K562 (cell line): ENCODE measurements around the gene CDK14. TPM values are rescaled to one million over a fixed set of nuclear protein-coding genes. Genes with fewer than 3 reads are reported as not detected.

Source experiments
- ATAC-seq: fragments of 200-7000 bp; cut with Tn5 transposase; 3 replicates; pipeline ENCODE4 v1.9.1; 2020; ENCODE audit warnings: moderate library complexity
- BruUV-seq: library from RNA; stranded (reverse); fragments of 400-500 nt; replicated peaks from 2 replicates; lab custom pipeline; 2021; lab: Mats Ljungman, UMichigan
- CTCF ChIA-PET: fragments of 300-600 bp; formaldehyde crosslinking; extraction: SDS; loops from one replicate; lab custom pipeline; 2021; ENCODE audit warnings: low intra/inter-chr PET ratio; lab: Yijun Ruan, JAX
- POLR2A ChIA-PET: fragments of 300-600, 350-650 bp; sonication (Branson Sonifier 250); formaldehyde crosslinking; extraction: SDS; loops from one replicate; lab custom pipeline; 2021; ENCODE audit warnings: antibody characterized with exemption, inconsistent platforms; lab: Yijun Ruan, JAX
- DNase-seq, 4 experiments: peaks; one replicate each; pipeline versions ENCODE4 v3.0.0 to v3.0.0-alpha.2; 2011 to 2018; ENCODE audit warnings: low spot score in 3 of 4, mixed read lengths in 3 of 4; ENCODE audit errors: extremely low read depth in 1 of 4
- FAIRE-seq: peaks from 2 replicates; lab custom pipeline; 2011; peaks lifted over from hg19 to GRCh38; lab: Jason Lieb, UNC
- H2AFZ ChIP-seq: 2 replicates; pipeline ENCODE4 v1.6.0; 2011; ENCODE audit warnings: low read depth, low read length, control low read depth, inconsistent platforms
- H3K27ac ChIP-seq: fragments of 200-600 bp; 3 replicates; pipeline ENCODE4 v1.8.0; 2011; ENCODE audit warnings: low read depth, mild to moderate bottlenecking, control low read depth, inconsistent platforms, low read length, moderate library complexity, mixed read lengths; ENCODE audit errors: extremely low read depth
- H3K27me3 ChIP-seq, 2 experiments: fragments of 300-600 bp in 1 of 2; 2 replicates in 1 of 2; 3 replicates in 1 of 2; pipeline versions ENCODE4 v1.6.0 to v1.8.0; 2011; ENCODE audit warnings: inconsistent platforms in 2 of 2, low read length in 2 of 2, mild to moderate bottlenecking in 1 of 2, mixed read lengths in 1 of 2, moderate library complexity in 1 of 2; ENCODE audit not compliant: control insufficient read depth in 2 of 2, insufficient read depth in 2 of 2
- H3K36me3 ChIP-seq: fragments of 300-600 bp; 3 replicates; pipeline ENCODE4 v1.8.0; 2011; ENCODE audit warnings: mild to moderate bottlenecking, low read length, inconsistent platforms; ENCODE audit not compliant: control insufficient read depth, insufficient read depth
- H3K4me1 ChIP-seq, 2 experiments: fragments of 200-600 bp in 1 of 2; replicated peaks in 1 of 2; 2 replicates in 1 of 2; 3 replicates in 1 of 2; pipeline versions ENCODE4 v1.5.1 to v1.8.0; 2011; ENCODE audit warnings: inconsistent platforms in 2 of 2, low read length in 2 of 2, mild to moderate bottlenecking in 1 of 2, mixed read lengths in 1 of 2, moderate library complexity in 1 of 2; ENCODE audit not compliant: control insufficient read depth in 2 of 2, insufficient read depth in 2 of 2
- H3K4me2 ChIP-seq: 2 replicates; pipeline ENCODE4 v1.6.1; 2011; ENCODE audit warnings: low read length, control low read depth, inconsistent platforms, mixed read lengths; ENCODE audit not compliant: insufficient read depth
- H3K4me3 ChIP-seq: fragments of 200-600 bp; sonication (generic), shearing (Covaris generic); 2 replicates; pipeline ENCODE4 v1.5.1; 2016; ENCODE audit warnings: control low read depth, inconsistent platforms
- H3K79me2 ChIP-seq: fragments of 200-600 bp; 3 replicates; pipeline ENCODE4 v1.8.0; 2011; ENCODE audit warnings: low read length, inconsistent platforms; ENCODE audit not compliant: control insufficient read depth, insufficient read depth
- H3K9ac ChIP-seq, 2 experiments: 2 replicates each; pipeline versions ENCODE4 v1.6.0 to v1.6.1; 2011; ENCODE audit warnings: low read depth in 2 of 2, low read length in 2 of 2, control low read depth in 1 of 2, inconsistent platforms in 1 of 2, mild to moderate bottlenecking in 1 of 2, mixed read lengths in 1 of 2; ENCODE audit not compliant: insufficient read depth in 1 of 2
- H3K9me1 ChIP-seq: one replicate; pipeline ENCODE4 v1.6.0; 2011; ENCODE audit warnings: inconsistent platforms, mild to moderate bottlenecking, low read length, moderate library complexity; ENCODE audit not compliant: control insufficient read depth, insufficient read depth
- H3K9me3 ChIP-seq: replicated peaks from 2 replicates; pipeline ENCODE4 v1.5.1; 2011; ENCODE audit warnings: low read depth, low read length, inconsistent platforms; ENCODE audit not compliant: control insufficient read depth, insufficient read depth
- H4K20me1 ChIP-seq: replicated peaks from 2 replicates; pipeline ENCODE4 v1.6.1; 2011; ENCODE audit warnings: low read length, inconsistent platforms, mixed read lengths; ENCODE audit not compliant: control insufficient read depth, insufficient read depth
- CC2D1A ChIP-seq: fragments of 450-650 bp; IDR thresholded peaks from 2 replicates; pipeline ENCODE4 v1.6.1; 2017; ENCODE audit warnings: mild to moderate bottlenecking
- COPS2 ChIP-seq: fragments of 450-650 bp; conservative IDR thresholded peaks from 2 replicates; pipeline ENCODE4 v1.6.1; 2016; ENCODE audit warnings: mild to moderate bottlenecking, moderate library complexity
- HCFC1 ChIP-seq: IDR thresholded peaks from 2 replicates; pipeline ENCODE4 v1.6.1; 2012; ENCODE audit warnings: low read depth, low read length, improper control_type of control experiment
- KAT7 ChIP-seq: sonication (generic); formaldehyde crosslinking; IDR thresholded peaks from 2 replicates; pipeline ENCODE4 v1.8.0; 2022; ENCODE audit warnings: missing genetic modification reagents, mild to moderate bottlenecking, borderline replicate concordance
- PHB2 ChIP-seq: fragments of 450-650 bp; IDR thresholded peaks from 2 replicates; pipeline ENCODE4 v1.6.1; 2017; ENCODE audit warnings: low read depth
- PURB ChIP-seq: sonication (generic); formaldehyde crosslinking; IDR thresholded peaks from 2 replicates; pipeline ENCODE4 v1.9.0; 2021; ENCODE audit warnings: low read depth, mild to moderate bottlenecking, missing genetic modification reagents
- ZNF707 ChIP-seq: fragments of 250-450 bp; sonication (Bioruptor Pico); conservative IDR thresholded peaks from 2 replicates; pipeline ENCODE4 v1.8.0; 2022; ENCODE audit warnings: inconsistent platforms, mild to moderate bottlenecking, moderate library complexity
- WGBS: fragments of 100-300 bp; shearing (Covaris generic); methylation state at CpG from one replicate; pipeline ENCODE4 v1.1.6; 2016; ENCODE audit warnings: low coverage, mixed read lengths; ENCODE audit not compliant: insufficient coverage; ENCODE audit errors: missing lambda C conversion rate; 5-methylcytosine and 5-hydroxymethylcytosine counted together
- in situ Hi-C: fragments of 300-500 bp; cut with MboI; formaldehyde crosslinking; loops from 4 replicates; pipeline ENCODE4 v1.15.0; 2018; ENCODE audit warnings: inconsistent platforms, mixed read lengths
- intact Hi-C: fragments of 100-400 bp; cut with micrococcal nuclease; formaldehyde crosslinking; loops from 2 replicates; pipeline ENCODE4 v1.14.2; 2022
- polyA plus RNA-seq, 8 experiments: library from polyadenylated mRNA; depleted of rRNA in 4 of 8; stranded (reverse) in 5 of 8; unstranded in 3 of 8; fragments of >200 nt; fragmentation: Nextera tagmentation in 2 of 8; fragmentation: Illumina TruSeq in 1 of 8; extraction: Ambion mirVana in 2 of 8; extraction: Trizol in 1 of 8; gene quantifications; 2 replicates each; pipeline versions ENCODE4 v1.2.1 to v1.2.3, GENCODE V29; 2011 to 2014; ENCODE audit warnings: inconsistent platforms in 1 of 8, missing spikeins in 1 of 8
- total RNA-seq, 7 experiments: library from RNA; depleted of rRNA in 6 of 7; stranded (reverse); fragments of >200 nt in 6 of 7; fragmentation: Illumina TruSeq in 2 of 7; extraction: Trizol in 2 of 7; gene quantifications; 2 replicates each; pipeline versions ENCODE4 v1.2.1 to v1.2.3, GENCODE V29; 2011 to 2021; ENCODE audit warnings: low replicate concordance in 1 of 7
- TF ChIP-seq, protein P1 (sequence below): fragments of 200-400 bp; formaldehyde crosslinking; IDR thresholded peaks from 2 replicates; pipeline ENCODE4 v1.6.1; 2017; ENCODE audit warnings: mild to moderate bottlenecking, low read depth, low read length, moderate library complexity
- TF ChIP-seq, protein P2 (sequence below): fragments of 450-650 bp; IDR thresholded peaks from 2 replicates; pipeline ENCODE4 v1.6.1; 2017; ENCODE audit warnings: antibody characterized with exemption, mild to moderate bottlenecking

CDK14 gene
- total and polyA plus RNA-seq, 9 of the 15 experiments (the other 6 are each of a cell fraction or from before 2014, with no cell fraction given): 0.03 to 0.91 (median 0.16) TPM

DNA sequence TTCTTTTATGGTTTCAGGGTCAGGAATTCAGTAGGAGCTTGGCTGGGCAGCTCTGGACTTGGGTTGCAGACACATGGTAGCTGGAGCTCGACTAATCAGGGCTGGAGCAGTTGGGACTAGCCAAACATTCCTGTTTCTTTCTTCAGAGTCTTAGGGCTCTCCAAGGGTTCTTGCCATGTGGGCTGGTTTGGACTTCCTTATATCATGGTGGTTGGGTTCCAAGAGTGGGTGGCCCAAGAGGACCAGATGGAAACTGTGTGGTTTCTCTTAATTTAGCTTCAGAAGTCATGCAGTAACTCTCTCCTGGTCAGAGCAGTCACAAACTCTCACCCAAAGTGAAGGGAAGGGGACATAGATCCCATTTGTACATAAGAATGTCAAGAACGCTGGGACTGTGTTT, 398.0 kb downstream of the CDK14 start:
- H4K20me1 ChIP-seq: no peaks in the 10 kb centered on the region
- TF ChIP-seq, protein P1, sequence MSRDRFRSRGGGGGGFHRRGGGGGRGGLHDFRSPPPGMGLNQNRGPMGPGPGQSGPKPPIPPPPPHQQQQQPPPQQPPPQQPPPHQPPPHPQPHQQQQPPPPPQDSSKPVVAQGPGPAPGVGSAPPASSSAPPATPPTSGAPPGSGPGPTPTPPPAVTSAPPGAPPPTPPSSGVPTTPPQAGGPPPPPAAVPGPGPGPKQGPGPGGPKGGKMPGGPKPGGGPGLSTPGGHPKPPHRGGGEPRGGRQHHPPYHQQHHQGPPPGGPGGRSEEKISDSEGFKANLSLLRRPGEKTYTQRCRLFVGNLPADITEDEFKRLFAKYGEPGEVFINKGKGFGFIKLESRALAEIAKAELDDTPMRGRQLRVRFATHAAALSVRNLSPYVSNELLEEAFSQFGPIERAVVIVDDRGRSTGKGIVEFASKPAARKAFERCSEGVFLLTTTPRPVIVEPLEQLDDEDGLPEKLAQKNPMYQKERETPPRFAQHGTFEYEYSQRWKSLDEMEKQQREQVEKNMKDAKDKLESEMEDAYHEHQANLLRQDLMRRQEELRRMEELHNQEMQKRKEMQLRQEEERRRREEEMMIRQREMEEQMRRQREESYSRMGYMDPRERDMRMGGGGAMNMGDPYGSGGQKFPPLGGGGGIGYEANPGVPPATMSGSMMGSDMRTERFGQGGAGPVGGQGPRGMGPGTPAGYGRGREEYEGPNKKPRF: no peak
- no peak for TF ChIP-seq HCFC1
- TF ChIP-seq, all 486 proteins: peak for 0
- BruUV-seq: no TSS peak
- no peak overlapping the region for H3K27ac ChIP-seq
- WGBS: 0% methylated on average over 2 of the region's 2 CpGs
- no peaks in the 10 kb centered on the region for H3K36me3 ChIP-seq
- CTCF ChIA-PET: no interaction called here
- intact Hi-C loops (no loop called here), in situ Hi-C loops (no loop called here)
- H3K27me3 ChIP-seq: no peaks in the 10 kb centered on the region
- POLR2A ChIA-PET: no interaction called here
- ATAC-seq (no peak), FAIRE-seq (no peak), DNase-seq (no peak)
- no peaks in the 10 kb centered on the region for H3K9me1 ChIP-seq
- H3K9me3 ChIP-seq: no peaks in the 10 kb centered on the region
- H3K4me1 ChIP-seq: no peaks in the 10 kb centered on the region
- H3K79me2 ChIP-seq: no peaks in the 10 kb centered on the region
- no peak overlapping the region for H2AFZ ChIP-seq
- no peak overlapping the region for H3K4me2 ChIP-seq
- no peak overlapping the region for H3K4me3 ChIP-seq
- H3K9ac ChIP-seq: no peak overlapping the region

DNA sequence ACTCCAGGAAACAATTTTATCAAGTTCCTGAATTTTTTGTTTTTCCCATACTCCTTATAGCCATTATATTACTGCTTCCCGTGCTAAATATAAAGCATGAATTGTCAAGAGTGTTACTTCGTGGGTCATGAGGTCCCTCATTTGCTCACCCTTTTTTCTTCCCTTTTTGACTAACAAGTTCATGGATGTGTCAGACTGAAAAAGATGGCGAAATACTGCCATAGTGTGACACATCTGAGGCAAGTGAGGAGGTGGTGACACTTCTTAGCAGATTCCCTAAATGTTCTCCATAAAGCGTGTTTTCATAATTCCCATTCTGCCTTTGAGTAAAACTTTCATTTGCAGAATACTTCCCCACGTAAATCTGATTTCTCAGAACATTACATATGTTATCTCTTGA, 398.5 kb downstream of the CDK14 start:
- H2AFZ ChIP-seq: no peak overlapping the region
- H3K4me3 ChIP-seq: no peak overlapping the region
- no peak for TF ChIP-seq KAT7 (CRISPR knock-in tag)
- TF ChIP-seq PURB (CRISPR knock-in tag): no peak
- no peak for TF ChIP-seq ZNF707 (CRISPR knock-in tag)
- no peak for TF ChIP-seq PHB2
- TF ChIP-seq, protein P2, sequence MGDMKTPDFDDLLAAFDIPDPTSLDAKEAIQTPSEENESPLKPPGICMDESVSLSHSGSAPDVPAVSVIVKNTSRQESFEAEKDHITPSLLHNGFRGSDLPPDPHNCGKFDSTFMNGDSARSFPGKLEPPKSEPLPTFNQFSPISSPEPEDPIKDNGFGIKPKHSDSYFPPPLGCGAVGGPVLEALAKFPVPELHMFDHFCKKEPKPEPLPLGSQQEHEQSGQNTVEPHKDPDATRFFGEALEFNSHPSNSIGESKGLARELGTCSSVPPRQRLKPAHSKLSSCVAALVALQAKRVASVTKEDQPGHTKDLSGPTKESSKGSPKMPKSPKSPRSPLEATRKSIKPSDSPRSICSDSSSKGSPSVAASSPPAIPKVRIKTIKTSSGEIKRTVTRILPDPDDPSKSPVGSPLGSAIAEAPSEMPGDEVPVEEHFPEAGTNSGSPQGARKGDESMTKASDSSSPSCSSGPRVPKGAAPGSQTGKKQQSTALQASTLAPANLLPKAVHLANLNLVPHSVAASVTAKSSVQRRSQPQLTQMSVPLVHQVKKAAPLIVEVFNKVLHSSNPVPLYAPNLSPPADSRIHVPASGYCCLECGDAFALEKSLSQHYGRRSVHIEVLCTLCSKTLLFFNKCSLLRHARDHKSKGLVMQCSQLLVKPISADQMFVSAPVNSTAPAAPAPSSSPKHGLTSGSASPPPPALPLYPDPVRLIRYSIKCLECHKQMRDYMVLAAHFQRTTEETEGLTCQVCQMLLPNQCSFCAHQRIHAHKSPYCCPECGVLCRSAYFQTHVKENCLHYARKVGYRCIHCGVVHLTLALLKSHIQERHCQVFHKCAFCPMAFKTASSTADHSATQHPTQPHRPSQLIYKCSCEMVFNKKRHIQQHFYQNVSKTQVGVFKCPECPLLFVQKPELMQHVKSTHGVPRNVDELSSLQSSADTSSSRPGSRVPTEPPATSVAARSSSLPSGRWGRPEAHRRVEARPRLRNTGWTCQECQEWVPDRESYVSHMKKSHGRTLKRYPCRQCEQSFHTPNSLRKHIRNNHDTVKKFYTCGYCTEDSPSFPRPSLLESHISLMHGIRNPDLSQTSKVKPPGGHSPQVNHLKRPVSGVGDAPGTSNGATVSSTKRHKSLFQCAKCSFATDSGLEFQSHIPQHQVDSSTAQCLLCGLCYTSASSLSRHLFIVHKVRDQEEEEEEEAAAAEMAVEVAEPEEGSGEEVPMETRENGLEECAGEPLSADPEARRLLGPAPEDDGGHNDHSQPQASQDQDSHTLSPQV: no peak
- no peak for TF ChIP-seq CC2D1A
- no peak for TF ChIP-seq COPS2
- ATAC-seq (no peak), FAIRE-seq (no peak), DNase-seq (no peak)
- no peaks in the 10 kb centered on the region for H4K20me1 ChIP-seq
- no peaks in the 10 kb centered on the region for H3K27me3 ChIP-seq
- 0% methylated on average over 5 of the region's 5 CpGs for WGBS
- no peaks in the 10 kb centered on the region for H3K4me1 ChIP-seq
- no peak overlapping the region for H3K4me2 ChIP-seq
- no peaks in the 10 kb centered on the region for H3K36me3 ChIP-seq
- H3K9me3 ChIP-seq: no peaks in the 10 kb centered on the region
- ChIA-PET CTCF (no interaction called here), POLR2A (no interaction called here)
- BruUV-seq: no TSS peak
- intact Hi-C loops: no loop called here
- in situ Hi-C loops: no loop called here
- no peak overlapping the region for H3K9ac ChIP-seq
- no peaks in the 10 kb centered on the region for H3K9me1 ChIP-seq
- H3K79me2 ChIP-seq: no peaks in the 10 kb centered on the region
- no peak overlapping the region for H3K27ac ChIP-seq
